IMR-90 (cell line): ENCODE results near the gene ERCC4.

Experiments used
- BHLHE40 ChIP-seq: fragments of 150-350 bp; IDR thresholded peaks from 2 replicates; pipeline ENCODE4 v1.6.1; 2016; ENCODE audit warnings: mild to moderate bottlenecking, low read depth, low read length
- CEBPB ChIP-seq: IDR thresholded peaks from 2 replicates; pipeline ENCODE4 v1.6.1; 2012; ENCODE audit warnings: low read depth, low read length, improper control_type of control experiment
- CHD1 ChIP-seq: IDR thresholded peaks from 2 replicates; pipeline ENCODE4 v1.6.1; 2012; ENCODE audit warnings: low read depth, low read length, improper control_type of control experiment
- FOS ChIP-seq: fragments of 150-350 bp; IDR thresholded peaks from 2 replicates; pipeline ENCODE4 v1.6.1; 2016; ENCODE audit warnings: low read depth, low read length
- MAFK ChIP-seq: IDR thresholded peaks from 2 replicates; pipeline ENCODE4 v1.6.1; 2012; ENCODE audit warnings: low read depth, low read length, improper control_type of control experiment
- MAZ ChIP-seq: IDR thresholded peaks from 2 replicates; pipeline ENCODE4 v1.6.1; 2012; ENCODE audit warnings: low read depth, mild to moderate bottlenecking, low read length, improper control_type of control experiment, moderate library complexity, borderline replicate concordance
- MXI1 ChIP-seq: IDR thresholded peaks from 2 replicates; pipeline ENCODE4 v1.6.1; 2012; ENCODE audit warnings: low read depth, mild to moderate bottlenecking, low read length, moderate library complexity, borderline replicate concordance
- POLR2A ChIP-seq: IDR thresholded peaks from 2 replicates; pipeline ENCODE4 v1.6.1; 2012; ENCODE audit warnings: mild to moderate bottlenecking, low read depth, low read length
- RAD21 ChIP-seq: IDR thresholded peaks from 2 replicates; pipeline ENCODE4 v1.6.1; 2012; ENCODE audit warnings: low read length, improper control_type of control experiment
- RCOR1 ChIP-seq: IDR thresholded peaks from 2 replicates; pipeline ENCODE4 v1.6.1; 2012; ENCODE audit warnings: mild to moderate bottlenecking, low read length, improper control_type of control experiment; ENCODE audit not compliant: insufficient replicate concordance
- SMC3 ChIP-seq: fragments of 150-350 bp; IDR thresholded peaks from 2 replicates; pipeline ENCODE4 v1.6.1; 2016; ENCODE audit warnings: low read depth, mild to moderate bottlenecking, antibody characterized with exemption, low read length, moderate library complexity
- TF ChIP-seq, protein P1 (sequence below): conservative IDR thresholded peaks from 2 replicates; pipeline ENCODE4 v1.5.1; 2012; ENCODE audit warnings: mild to moderate bottlenecking, low read depth, low read length, improper control_type of control experiment
- TF ChIP-seq, protein P2 (sequence below): fragments of 150-350 bp; IDR thresholded peaks from 2 replicates; pipeline ENCODE4 v1.6.1; 2017; ENCODE audit warnings: mild to moderate bottlenecking, antibody characterized with exemption, low read length, low read depth
- TF ChIP-seq, protein P3 (sequence below): fragments of 150-350 bp; IDR thresholded peaks from 2 replicates; pipeline ENCODE4 v1.6.1; 2016; ENCODE audit warnings: low read depth, mild to moderate bottlenecking, low read length, moderate library complexity, borderline replicate concordance

DNA sequence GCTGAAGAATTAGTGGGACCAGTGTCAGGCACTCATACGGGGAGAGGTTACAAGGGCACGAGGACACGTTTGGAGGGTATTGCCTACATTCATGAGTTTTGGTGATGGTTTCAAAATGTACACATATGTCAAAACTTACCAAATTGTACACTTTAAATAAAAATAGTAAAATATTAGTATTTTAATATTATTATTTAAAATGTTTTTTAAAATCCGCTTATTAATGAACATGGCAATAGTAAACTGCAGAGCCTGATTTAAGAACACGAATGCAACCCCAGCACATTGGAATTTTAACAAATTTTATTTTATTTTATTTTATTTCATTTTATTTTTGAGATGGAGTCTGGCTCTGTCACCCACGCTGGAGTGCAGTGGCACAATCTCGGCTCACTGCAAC lies 10.9 kb upstream of the ERCC4 start:
- TF ChIP-seq, protein P1, sequence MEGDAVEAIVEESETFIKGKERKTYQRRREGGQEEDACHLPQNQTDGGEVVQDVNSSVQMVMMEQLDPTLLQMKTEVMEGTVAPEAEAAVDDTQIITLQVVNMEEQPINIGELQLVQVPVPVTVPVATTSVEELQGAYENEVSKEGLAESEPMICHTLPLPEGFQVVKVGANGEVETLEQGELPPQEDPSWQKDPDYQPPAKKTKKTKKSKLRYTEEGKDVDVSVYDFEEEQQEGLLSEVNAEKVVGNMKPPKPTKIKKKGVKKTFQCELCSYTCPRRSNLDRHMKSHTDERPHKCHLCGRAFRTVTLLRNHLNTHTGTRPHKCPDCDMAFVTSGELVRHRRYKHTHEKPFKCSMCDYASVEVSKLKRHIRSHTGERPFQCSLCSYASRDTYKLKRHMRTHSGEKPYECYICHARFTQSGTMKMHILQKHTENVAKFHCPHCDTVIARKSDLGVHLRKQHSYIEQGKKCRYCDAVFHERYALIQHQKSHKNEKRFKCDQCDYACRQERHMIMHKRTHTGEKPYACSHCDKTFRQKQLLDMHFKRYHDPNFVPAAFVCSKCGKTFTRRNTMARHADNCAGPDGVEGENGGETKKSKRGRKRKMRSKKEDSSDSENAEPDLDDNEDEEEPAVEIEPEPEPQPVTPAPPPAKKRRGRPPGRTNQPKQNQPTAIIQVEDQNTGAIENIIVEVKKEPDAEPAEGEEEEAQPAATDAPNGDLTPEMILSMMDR: no peak
- TF ChIP-seq CEBPB (no peak), RAD21 (no peak), POLR2A (no peak), MAFK (no peak), RCOR1 (no peak), SMC3 (no peak), BHLHE40 (no peak), CHD1 (no peak), MXI1 (no peak), FOS (no peak), MAZ (no peak)
- TF ChIP-seq, protein P2, sequence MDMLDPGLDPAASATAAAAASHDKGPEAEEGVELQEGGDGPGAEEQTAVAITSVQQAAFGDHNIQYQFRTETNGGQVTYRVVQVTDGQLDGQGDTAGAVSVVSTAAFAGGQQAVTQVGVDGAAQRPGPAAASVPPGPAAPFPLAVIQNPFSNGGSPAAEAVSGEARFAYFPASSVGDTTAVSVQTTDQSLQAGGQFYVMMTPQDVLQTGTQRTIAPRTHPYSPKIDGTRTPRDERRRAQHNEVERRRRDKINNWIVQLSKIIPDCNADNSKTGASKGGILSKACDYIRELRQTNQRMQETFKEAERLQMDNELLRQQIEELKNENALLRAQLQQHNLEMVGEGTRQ: no peak
- TF ChIP-seq, protein P3, sequence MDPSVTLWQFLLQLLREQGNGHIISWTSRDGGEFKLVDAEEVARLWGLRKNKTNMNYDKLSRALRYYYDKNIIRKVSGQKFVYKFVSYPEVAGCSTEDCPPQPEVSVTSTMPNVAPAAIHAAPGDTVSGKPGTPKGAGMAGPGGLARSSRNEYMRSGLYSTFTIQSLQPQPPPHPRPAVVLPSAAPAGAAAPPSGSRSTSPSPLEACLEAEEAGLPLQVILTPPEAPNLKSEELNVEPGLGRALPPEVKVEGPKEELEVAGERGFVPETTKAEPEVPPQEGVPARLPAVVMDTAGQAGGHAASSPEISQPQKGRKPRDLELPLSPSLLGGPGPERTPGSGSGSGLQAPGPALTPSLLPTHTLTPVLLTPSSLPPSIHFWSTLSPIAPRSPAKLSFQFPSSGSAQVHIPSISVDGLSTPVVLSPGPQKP: no peak
